DND-41 (cell line): ENCODE data around the gene TAP1.

Experiments
- CTCF ChIP-seq: IDR thresholded peaks from 2 replicates; pipeline ENCODE4 v1.5.1; 2012; ENCODE audit warnings: borderline replicate concordance, low read length, moderate library complexity, mild to moderate bottlenecking; ENCODE audit not compliant: poor library complexity, severe bottlenecking; ENCODE audit errors: extremely low read depth
- EZH2 ChIP-seq: IDR thresholded peaks from 3 replicates; pipeline ENCODE4 v1.6.1; 2012; ENCODE audit warnings: borderline replicate concordance, low read depth, mild to moderate bottlenecking, moderate library complexity, low read length, inconsistent platforms; ENCODE audit not compliant: severe bottlenecking

GRCh38 chr6:32829495-32829894, 24.0 kb downstream of the TAP1 start:
- TF ChIP-seq CTCF, result no peak
- no peak for TF ChIP-seq EZH2
